Lower leg skin (tissue), 4 donors: ENCODE results near the gene MRPS17. TPM values are rescaled to one million over a fixed set of nuclear protein-coding genes. Genes with fewer than 3 reads are reported as not detected.

Source experiments
- DNase-seq, 2 donors: peaks; one replicate each; pipeline ENCODE4 v3.0.0-alpha.2; 2019; ENCODE audit warnings: low spot score in 2 of 2
- H3K4me3 ChIP-seq: fragments of 200-600 bp; sonication (generic); 2 replicates; pipeline ENCODE4 v1.5.1; 2017; ENCODE audit warnings: mild to moderate bottlenecking, low read depth; ENCODE audit not compliant: poor library complexity, severe bottlenecking
- POLR2A ChIP-seq, 2 donors: fragments of 450-650 bp; IDR thresholded peaks; one replicate each; pipeline ENCODE4 v1.6.1; 2016 to 2017; ENCODE audit warnings: antibody characterized with exemption in 2 of 2, mild to moderate bottlenecking in 1 of 2, moderate library complexity in 1 of 2
- WGBS, 2 donors: methylation state at CpG; one replicate each; pipeline ENCODE4 v1.1.5; 2018; 5-methylcytosine and 5-hydroxymethylcytosine counted together
- intact Hi-C: fragments of 100-400 bp; cut with DNase I; formaldehyde crosslinking; loops from one replicate; pipeline ENCODE4 v1.15.0; 2023; ENCODE audit warnings: low total_unique reads
- total RNA-seq, 4 donors: library from RNA; depleted of rRNA; stranded (reverse); fragments of >200 nt; gene quantifications; one replicate each; pipeline ENCODE4 v1.1.0, GENCODE V29; 2016
- TF ChIP-seq, protein P1 (sequence below), 3 donors: fragments of 450-650 bp; IDR thresholded peaks; one replicate each; pipeline ENCODE4 v1.5.1; 2016; ENCODE audit warnings: antibody characterized with exemption in 3 of 3, mild to moderate bottlenecking in 3 of 3, moderate library complexity in 2 of 3

MRPS17 gene
- total RNA-seq, 4 donors from 2014 or later = 5.3 to 8.3 (median 6.9) TPM

DNA sequence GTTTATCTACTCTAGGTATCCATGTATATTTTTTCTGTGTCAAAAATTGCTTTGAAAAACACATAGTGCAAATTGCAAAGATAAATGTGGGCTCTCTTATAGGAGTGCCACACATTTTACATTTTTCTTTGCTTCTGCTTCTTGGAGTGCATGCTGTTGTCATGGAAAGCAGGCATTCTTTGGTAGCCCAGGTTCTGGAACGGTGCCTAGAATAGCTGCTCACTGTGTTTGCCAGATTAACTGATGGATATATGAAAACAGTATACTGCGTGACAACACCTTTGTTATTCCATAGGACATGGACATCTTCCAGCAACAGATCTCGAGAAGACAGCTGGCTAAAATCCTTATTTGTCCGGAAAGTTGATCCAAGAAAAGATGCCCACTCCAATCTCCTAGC, 26.2 kb downstream of the MRPS17 start:
- DNase-seq = no peak
- intact Hi-C loops = no loop called here
- 67 to 74% methylated on average over 4 of the region's 4 CpGs for WGBS, 2 donors
- no peak overlapping the region for H3K4me3 ChIP-seq
- TF ChIP-seq POLR2A (IDR thresholded peaks at IDR 0.05) = no peak
- TF ChIP-seq, protein P1, sequence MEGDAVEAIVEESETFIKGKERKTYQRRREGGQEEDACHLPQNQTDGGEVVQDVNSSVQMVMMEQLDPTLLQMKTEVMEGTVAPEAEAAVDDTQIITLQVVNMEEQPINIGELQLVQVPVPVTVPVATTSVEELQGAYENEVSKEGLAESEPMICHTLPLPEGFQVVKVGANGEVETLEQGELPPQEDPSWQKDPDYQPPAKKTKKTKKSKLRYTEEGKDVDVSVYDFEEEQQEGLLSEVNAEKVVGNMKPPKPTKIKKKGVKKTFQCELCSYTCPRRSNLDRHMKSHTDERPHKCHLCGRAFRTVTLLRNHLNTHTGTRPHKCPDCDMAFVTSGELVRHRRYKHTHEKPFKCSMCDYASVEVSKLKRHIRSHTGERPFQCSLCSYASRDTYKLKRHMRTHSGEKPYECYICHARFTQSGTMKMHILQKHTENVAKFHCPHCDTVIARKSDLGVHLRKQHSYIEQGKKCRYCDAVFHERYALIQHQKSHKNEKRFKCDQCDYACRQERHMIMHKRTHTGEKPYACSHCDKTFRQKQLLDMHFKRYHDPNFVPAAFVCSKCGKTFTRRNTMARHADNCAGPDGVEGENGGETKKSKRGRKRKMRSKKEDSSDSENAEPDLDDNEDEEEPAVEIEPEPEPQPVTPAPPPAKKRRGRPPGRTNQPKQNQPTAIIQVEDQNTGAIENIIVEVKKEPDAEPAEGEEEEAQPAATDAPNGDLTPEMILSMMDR (IDR thresholded peaks at IDR 0.05) = no peak

DNA sequence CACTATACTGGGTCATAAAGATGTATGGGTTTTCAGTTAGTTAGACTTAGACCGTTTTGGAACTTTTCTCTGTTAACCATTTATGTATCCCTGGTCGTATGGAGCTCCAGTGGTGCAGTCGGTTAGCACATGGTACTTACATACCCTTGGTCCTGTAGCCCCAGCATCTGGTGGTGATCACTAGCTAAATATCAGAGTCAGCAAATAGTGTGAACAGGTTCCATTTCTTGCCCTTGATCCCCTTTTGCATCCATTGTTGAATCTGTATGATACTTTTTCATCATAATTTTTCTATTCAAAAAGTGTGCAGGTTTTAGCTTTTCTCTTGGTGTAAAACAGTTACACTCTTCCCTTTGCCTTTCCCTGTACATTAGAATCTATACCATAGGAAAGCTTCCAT, 28.6 kb downstream of the MRPS17 start:
- intact Hi-C loops = no loop called here
- 74 to 88% methylated on average over 3 of the region's 3 CpGs for WGBS, 2 donors

DNA sequence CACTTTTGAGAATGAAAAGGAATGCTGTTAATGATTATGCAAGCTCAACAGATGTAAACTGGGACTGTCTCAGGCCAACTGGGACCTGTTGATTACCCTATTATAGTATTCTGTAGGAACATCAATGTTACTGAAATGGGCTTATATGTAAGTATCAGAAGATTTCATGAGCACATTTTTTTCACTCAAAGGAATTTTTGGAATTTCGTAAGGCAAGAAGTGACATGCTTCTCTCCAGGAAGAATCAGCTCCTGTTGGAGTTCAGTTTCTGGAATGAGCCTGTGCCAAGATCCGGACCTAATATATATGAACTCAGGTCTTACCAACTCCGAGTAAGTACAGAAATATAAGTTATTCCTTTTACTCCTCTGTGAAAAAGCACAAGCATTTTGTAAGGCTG, 31.9 kb downstream of the MRPS17 start:
- 73 to 77% methylated on average over 3 of the region's 3 CpGs for WGBS, 2 donors
- no peak for DNase-seq
- intact Hi-C loops = no loop called here
- TF ChIP-seq, protein P1 (IDR thresholded peaks at IDR 0.05) = no peak
- TF ChIP-seq POLR2A (IDR thresholded peaks at IDR 0.05) = no peak
- H3K4me3 ChIP-seq = no peak overlapping the region

More for the DNA sequence above, 28.6 kb downstream of the MRPS17 start:
- no peak for TF ChIP-seq POLR2A (IDR thresholded peaks at IDR 0.05)
- TF ChIP-seq, protein P1 (IDR thresholded peaks at IDR 0.05) = no peak
- H3K4me3 ChIP-seq = no peak overlapping the region
- DNase-seq = no peak

DNA sequence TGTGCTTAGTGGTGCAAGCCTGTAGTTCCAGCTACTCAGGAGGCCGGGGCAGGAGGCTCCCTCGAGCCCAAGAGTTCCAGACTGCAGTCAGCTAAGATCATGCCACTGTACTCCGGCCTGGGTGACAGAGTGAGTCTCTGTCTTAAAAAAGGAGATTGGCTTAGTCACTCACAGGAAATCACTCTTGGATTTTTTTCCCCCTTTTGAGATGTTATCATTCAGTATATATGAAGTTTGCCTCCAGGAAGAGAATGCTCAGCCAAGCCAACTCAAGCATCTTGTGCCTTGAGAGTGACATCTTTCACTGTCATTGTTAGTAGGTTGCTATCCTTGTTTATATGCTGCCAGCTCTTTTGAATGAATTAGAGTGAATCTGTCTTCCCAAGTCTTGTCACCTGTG, 40.7 kb downstream of the MRPS17 start:
- 74 to 85% methylated on average over 3 of the region's 3 CpGs for WGBS, 2 donors
- DNase-seq = no peak
- intact Hi-C loops = no loop called here
- H3K4me3 ChIP-seq = no peak overlapping the region
- TF ChIP-seq POLR2A (IDR thresholded peaks at IDR 0.05) = no peak
- TF ChIP-seq, protein P1 (IDR thresholded peaks at IDR 0.05) = no peak

DNA sequence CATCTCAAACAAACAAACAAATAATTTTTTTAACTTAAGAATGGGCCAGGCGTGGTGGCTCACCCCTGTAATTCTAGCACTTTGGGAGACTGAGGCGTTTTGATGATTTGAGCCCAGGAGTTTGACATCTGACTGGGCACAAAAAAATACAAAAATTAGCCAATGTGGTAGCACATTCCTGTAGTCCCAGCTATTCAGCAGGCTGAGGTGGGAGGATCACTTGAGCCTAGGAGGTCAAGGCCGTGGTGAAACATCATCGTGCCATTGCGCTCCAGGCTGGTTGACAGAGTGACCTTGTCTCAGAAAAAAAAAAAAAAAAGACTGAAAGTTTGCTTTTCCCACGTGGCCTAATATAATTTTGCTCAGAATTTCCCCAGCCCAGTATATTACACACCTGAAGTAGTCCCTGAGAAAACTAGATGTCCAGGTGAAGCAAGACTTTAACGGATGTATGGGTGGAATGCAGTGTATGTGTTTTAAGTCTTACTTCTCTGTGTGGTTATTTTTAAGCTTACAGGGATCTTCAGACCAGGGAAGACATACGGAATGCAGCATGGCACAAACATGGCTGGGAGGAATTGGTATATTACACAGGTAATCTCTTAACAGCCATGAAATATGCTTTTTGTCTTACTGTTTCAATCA, 45.3 kb downstream of the MRPS17 start:
- H3K4me3 ChIP-seq = no peak overlapping the region
- WGBS, 2 donors = 91 to 93% methylated on average over 8 of the region's 8 CpGs
- intact Hi-C loops = no loop called here
- TF ChIP-seq POLR2A (IDR thresholded peaks at IDR 0.05) = no peak
- TF ChIP-seq, protein P1 (IDR thresholded peaks at IDR 0.05) = no peak
- DNase-seq = no peak

DNA sequence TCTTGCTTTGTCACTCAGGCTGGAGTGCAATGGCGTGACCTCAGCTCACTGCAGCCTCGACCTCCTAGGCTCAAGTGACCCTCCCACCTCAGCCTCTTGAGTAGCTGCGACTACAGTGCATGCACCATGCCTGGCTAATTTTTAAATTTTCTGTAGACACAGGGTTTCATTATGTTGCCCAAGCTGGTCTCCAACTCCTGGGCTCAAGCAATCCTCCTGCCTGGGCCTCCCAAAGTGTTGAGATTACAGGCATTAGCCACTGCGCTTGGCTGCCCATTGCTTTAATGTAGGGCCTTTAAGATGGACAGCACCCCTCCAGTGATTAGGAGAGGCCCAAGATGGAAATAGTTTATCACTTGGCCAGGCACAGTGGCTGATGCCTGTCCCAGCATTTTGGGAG, 52.1 kb downstream of the MRPS17 start:
- intact Hi-C loops = loop anchor here (10.0 kb wide), 1 partner anchor 71 kb away; no protein-coding TSS in a partner anchor
- TF ChIP-seq, protein P1 (IDR thresholded peaks at IDR 0.05) = no peak
- no peak for TF ChIP-seq POLR2A (IDR thresholded peaks at IDR 0.05)
- H3K4me3 ChIP-seq = no peak overlapping the region
- DNase-seq = no peak
- 88 to 94% methylated on average over 4 of the region's 4 CpGs for WGBS, 2 donors
